H7 (cell line): Measurements from ENCODE around the gene CEP152. TPM values are rescaled to one million over a fixed set of nuclear protein-coding genes. Genes with fewer than 3 reads are reported as not detected.
"Not testable (repeated sequence)": the region's sequence is repeated elsewhere in the genome, so short reads cannot be mapped to it uniquely, and the experiment has no call there.

Source experiments
- DNase-seq: peaks from one replicate; pipeline ENCODE4 v3.0.0; 2012
- H3K27me3 ChIP-seq: 2 replicates; pipeline ENCODE4 v1.6.0; 2011; ENCODE audit warnings: mild to moderate bottlenecking, low read length; ENCODE audit not compliant: control insufficient read depth, insufficient read depth
- H3K36me3 ChIP-seq: replicated peaks from 2 replicates; pipeline ENCODE4 v1.5.1; 2011; ENCODE audit warnings: low read length; ENCODE audit not compliant: control insufficient read depth, insufficient read depth
- H3K4me3 ChIP-seq: 2 replicates; pipeline ENCODE4 v1.5.1; 2011; ENCODE audit warnings: low read depth, mild to moderate bottlenecking, control low read depth, low read length, moderate library complexity; ENCODE audit not compliant: insufficient read depth
- total RNA-seq: library from RNA; depleted of rRNA; stranded (reverse); fragments of >200 nt; shearing (Covaris generic); gene quantifications from 2 replicates; pipeline ENCODE4 v1.2.3, GENCODE V29; 2014; rRNA removed

The CEP152 gene
- total RNA-seq, result 5.5 and 9.2 TPM in 2 replicates

GRCh38 chr15:48810414-48811324 is at the start of gene CEP152:
Gene CEP152, minus strand, starts transcription at chr15:48811069. Its CDS starts 5,420 bp downstream, at chr15:48805649.
- DNase-seq, result peak; percentile 90
- no peaks in the 10 kb centered on the region for H3K36me3 ChIP-seq
- H3K4me3 ChIP-seq, result peak within 1 kb of the TSS; percentile 94

GRCh38 chr15:48859426-48859825 is 48.6 kb upstream of the CEP152 start:
- H3K4me3 ChIP-seq, result no peak overlapping the region
- H3K36me3 ChIP-seq, result no peaks in the 10 kb centered on the region
- no peaks in the 10 kb centered on the region for H3K27me3 ChIP-seq
- DNase-seq, result no peak

More at GRCh38 chr15:48810414-48811324, at the start of gene CEP152:
- no peaks in the 10 kb centered on the region for H3K27me3 ChIP-seq

- Histone ChIP-seq H3K36me3 (no peaks in the 10 kb centered on the region), H3K4me3 (no peak overlapping the region), H3K27me3 (no peaks in the 10 kb centered on the region)
- DNase-seq, result no peak
These were observed 47.5 kb upstream of the CEP152 start for GRCh38 chr15:48858401-48858800.

- no peaks in the 10 kb centered on the region for H3K27me3 ChIP-seq
- DNase-seq, result peak; percentile 25
- H3K4me3 ChIP-seq, result no peak overlapping the region
- no peaks in the 10 kb centered on the region for H3K36me3 ChIP-seq
These were observed 46.1 kb upstream of the CEP152 start for GRCh38 chr15:48856942-48857341.

GRCh38 chr15:48855501-48856440 is 44.9 kb upstream of the CEP152 start:
- Histone ChIP-seq H3K36me3 (no peaks in the 10 kb centered on the region), H3K27me3 (no peaks in the 10 kb centered on the region), H3K4me3 (no peak overlapping the region)
- DNase-seq, result peak; percentile 35

- not testable (repeated sequence) for H3K4me3 ChIP-seq, DNase-seq, H3K27me3 ChIP-seq, H3K36me3 ChIP-seq
These were observed 43.6 kb upstream of the CEP152 start for GRCh38 chr15:48854434-48854833.

GRCh38 chr15:48851956-48852355 is 41.1 kb upstream of the CEP152 start:
- no peaks in the 10 kb centered on the region for H3K27me3 ChIP-seq
- H3K4me3 ChIP-seq, result no peak overlapping the region
- no peaks in the 10 kb centered on the region for H3K36me3 ChIP-seq
- no peak for DNase-seq

- no peak for DNase-seq
- Histone ChIP-seq H3K27me3 (no peaks in the 10 kb centered on the region), H3K36me3 (no peaks in the 10 kb centered on the region), H3K4me3 (no peak overlapping the region)
These were observed 39.8 kb upstream of the CEP152 start for GRCh38 chr15:48850648-48851047.

GRCh38 chr15:48845123-48845522 is 34.3 kb upstream of the CEP152 start:
- Histone ChIP-seq H3K4me3 (no peak overlapping the region), H3K36me3 (no peaks in the 10 kb centered on the region), H3K27me3 (no peaks in the 10 kb centered on the region)
- no peak for DNase-seq

- Histone ChIP-seq H3K27me3 (no peaks in the 10 kb centered on the region), H3K36me3 (no peaks in the 10 kb centered on the region), H3K4me3 (no peak overlapping the region)
- no peak for DNase-seq
These were observed 31.6 kb upstream of the CEP152 start for GRCh38 chr15:48842501-48842900.

- Histone ChIP-seq H3K4me3 (no peak overlapping the region), H3K36me3 (no peaks in the 10 kb centered on the region), H3K27me3 (no peaks in the 10 kb centered on the region)
- no peak for DNase-seq
These were observed 23.9 kb upstream of the CEP152 start for GRCh38 chr15:48834756-48835155.

GRCh38 chr15:48833526-48834239 is 22.8 kb upstream of the CEP152 start:
- no peak for DNase-seq
- no peak overlapping the region for H3K4me3 ChIP-seq
- H3K36me3 ChIP-seq, result no peaks in the 10 kb centered on the region
- H3K27me3 ChIP-seq, result no peaks in the 10 kb centered on the region

GRCh38 chr15:48832648-48833047 is 21.8 kb upstream of the CEP152 start:
- Histone ChIP-seq H3K27me3 (no peaks in the 10 kb centered on the region), H3K36me3 (no peaks in the 10 kb centered on the region), H3K4me3 (no peak overlapping the region)
- DNase-seq, result no peak

GRCh38 chr15:48828906-48829305 is 18.0 kb upstream of the CEP152 start:
- no peak for DNase-seq
- Histone ChIP-seq H3K36me3 (no peaks in the 10 kb centered on the region), H3K27me3 (no peaks in the 10 kb centered on the region), H3K4me3 (no peak overlapping the region)
